K562 (cell line): ENCODE data around the gene SLC4A9. TPM values are rescaled to one million over a fixed set of nuclear protein-coding genes. Genes with fewer than 3 reads are reported as not detected.

Experiments
- ATAC-seq: fragments of 200-7000 bp; cut with Tn5 transposase; 3 replicates; pipeline ENCODE4 v1.9.1; 2020; ENCODE audit warnings: moderate library complexity
- BruUV-seq: library from RNA; stranded (reverse); fragments of 400-500 nt; replicated peaks from 2 replicates; lab custom pipeline; 2021; lab: Mats Ljungman, UMichigan
- CTCF ChIA-PET: fragments of 300-600 bp; formaldehyde crosslinking; extraction: SDS; loops from one replicate; lab custom pipeline; 2021; ENCODE audit warnings: low intra/inter-chr PET ratio; lab: Yijun Ruan, JAX
- POLR2A ChIA-PET: fragments of 300-600, 350-650 bp; sonication (Branson Sonifier 250); formaldehyde crosslinking; extraction: SDS; loops from one replicate; lab custom pipeline; 2021; ENCODE audit warnings: antibody characterized with exemption, inconsistent platforms; lab: Yijun Ruan, JAX
- DNase-seq, 4 experiments: peaks; one replicate each; pipeline versions ENCODE4 v3.0.0 to v3.0.0-alpha.2; 2011 to 2018; ENCODE audit warnings: low spot score in 3 of 4, mixed read lengths in 3 of 4; ENCODE audit errors: extremely low read depth in 1 of 4
- FAIRE-seq: peaks from 2 replicates; lab custom pipeline; 2011; peaks lifted over from hg19 to GRCh38; lab: Jason Lieb, UNC
- H2AFZ ChIP-seq: 2 replicates; pipeline ENCODE4 v1.6.0; 2011; ENCODE audit warnings: low read depth, low read length, control low read depth, inconsistent platforms
- H3K27ac ChIP-seq: fragments of 200-600 bp; 3 replicates; pipeline ENCODE4 v1.8.0; 2011; ENCODE audit warnings: low read depth, mild to moderate bottlenecking, control low read depth, inconsistent platforms, low read length, moderate library complexity, mixed read lengths; ENCODE audit errors: extremely low read depth
- H3K27me3 ChIP-seq, 2 experiments: fragments of 300-600 bp in 1 of 2; 2 replicates in 1 of 2; 3 replicates in 1 of 2; pipeline versions ENCODE4 v1.6.0 to v1.8.0; 2011; ENCODE audit warnings: inconsistent platforms in 2 of 2, low read length in 2 of 2, mild to moderate bottlenecking in 1 of 2, mixed read lengths in 1 of 2, moderate library complexity in 1 of 2; ENCODE audit not compliant: control insufficient read depth in 2 of 2, insufficient read depth in 2 of 2
- H3K36me3 ChIP-seq: fragments of 300-600 bp; 3 replicates; pipeline ENCODE4 v1.8.0; 2011; ENCODE audit warnings: mild to moderate bottlenecking, low read length, inconsistent platforms; ENCODE audit not compliant: control insufficient read depth, insufficient read depth
- H3K4me1 ChIP-seq, 2 experiments: fragments of 200-600 bp in 1 of 2; replicated peaks in 1 of 2; 2 replicates in 1 of 2; 3 replicates in 1 of 2; pipeline versions ENCODE4 v1.5.1 to v1.8.0; 2011; ENCODE audit warnings: inconsistent platforms in 2 of 2, low read length in 2 of 2, mild to moderate bottlenecking in 1 of 2, mixed read lengths in 1 of 2, moderate library complexity in 1 of 2; ENCODE audit not compliant: control insufficient read depth in 2 of 2, insufficient read depth in 2 of 2
- H3K4me2 ChIP-seq: 2 replicates; pipeline ENCODE4 v1.6.1; 2011; ENCODE audit warnings: low read length, control low read depth, inconsistent platforms, mixed read lengths; ENCODE audit not compliant: insufficient read depth
- H3K4me3 ChIP-seq: fragments of 200-600 bp; sonication (generic), shearing (Covaris generic); 2 replicates; pipeline ENCODE4 v1.5.1; 2016; ENCODE audit warnings: control low read depth, inconsistent platforms
- H3K79me2 ChIP-seq: fragments of 200-600 bp; 3 replicates; pipeline ENCODE4 v1.8.0; 2011; ENCODE audit warnings: low read length, inconsistent platforms; ENCODE audit not compliant: control insufficient read depth, insufficient read depth
- H3K9ac ChIP-seq, 2 experiments: 2 replicates each; pipeline versions ENCODE4 v1.6.0 to v1.6.1; 2011; ENCODE audit warnings: low read depth in 2 of 2, low read length in 2 of 2, control low read depth in 1 of 2, inconsistent platforms in 1 of 2, mild to moderate bottlenecking in 1 of 2, mixed read lengths in 1 of 2; ENCODE audit not compliant: insufficient read depth in 1 of 2
- H3K9me1 ChIP-seq: one replicate; pipeline ENCODE4 v1.6.0; 2011; ENCODE audit warnings: inconsistent platforms, mild to moderate bottlenecking, low read length, moderate library complexity; ENCODE audit not compliant: control insufficient read depth, insufficient read depth
- H3K9me3 ChIP-seq: replicated peaks from 2 replicates; pipeline ENCODE4 v1.5.1; 2011; ENCODE audit warnings: low read depth, low read length, inconsistent platforms; ENCODE audit not compliant: control insufficient read depth, insufficient read depth
- H4K20me1 ChIP-seq: replicated peaks from 2 replicates; pipeline ENCODE4 v1.6.1; 2011; ENCODE audit warnings: low read length, inconsistent platforms, mixed read lengths; ENCODE audit not compliant: control insufficient read depth, insufficient read depth
- CTCF ChIP-seq, 3 experiments: IDR thresholded peaks in 2 of 3; conservative IDR thresholded peaks in 1 of 3; 2 replicates each; pipeline ENCODE4 v1.5.1; 2011 to 2012; ENCODE audit warnings: low read length in 3 of 3, mild to moderate bottlenecking in 3 of 3, control low read depth in 2 of 3, improper control_type of control experiment in 1 of 3, inconsistent platforms in 1 of 3, low read depth in 1 of 3, mixed read lengths in 1 of 3, moderate library complexity in 1 of 3; ENCODE audit not compliant: insufficient read depth in 2 of 3
- EGR1 ChIP-seq: fragments of 450-650 bp; conservative IDR thresholded peaks from 2 replicates; pipeline ENCODE4 v1.6.1; 2017; ENCODE audit warnings: mild to moderate bottlenecking
- RAD21 ChIP-seq, 2 experiments: fragments of 250-450 bp in 1 of 2; fragments of 450-650 bp in 1 of 2; sonication (Bioruptor Pico) in 1 of 2; formaldehyde crosslinking in 1 of 2; IDR thresholded peaks in 1 of 2; conservative IDR thresholded peaks in 1 of 2; 2 replicates each; pipeline versions ENCODE4 v1.4.0 to v1.8.0; 2020 to 2022; ENCODE audit warnings: mild to moderate bottlenecking in 2 of 2, moderate library complexity in 1 of 2
- ZBTB7A ChIP-seq: IDR thresholded peaks from 2 replicates; pipeline ENCODE4 v1.6.1; 2011; ENCODE audit warnings: low read depth, mild to moderate bottlenecking, low read length, moderate library complexity, borderline replicate concordance; ENCODE audit not compliant: control insufficient read depth
- ZKSCAN1 ChIP-seq: fragments of 150-350 bp; IDR thresholded peaks from 2 replicates; pipeline ENCODE4 v1.6.1; 2016; ENCODE audit warnings: low read depth, low read length
- WGBS: fragments of 100-300 bp; shearing (Covaris generic); methylation state at CpG from one replicate; pipeline ENCODE4 v1.1.6; 2016; ENCODE audit warnings: low coverage, mixed read lengths; ENCODE audit not compliant: insufficient coverage; ENCODE audit errors: missing lambda C conversion rate; 5-methylcytosine and 5-hydroxymethylcytosine counted together
- in situ Hi-C: fragments of 300-500 bp; cut with MboI; formaldehyde crosslinking; loops from 4 replicates; pipeline ENCODE4 v1.15.0; 2018; ENCODE audit warnings: inconsistent platforms, mixed read lengths
- intact Hi-C: fragments of 100-400 bp; cut with micrococcal nuclease; formaldehyde crosslinking; loops from 2 replicates; pipeline ENCODE4 v1.14.2; 2022
- polyA plus RNA-seq, 8 experiments: library from polyadenylated mRNA; depleted of rRNA in 4 of 8; stranded (reverse) in 5 of 8; unstranded in 3 of 8; fragments of >200 nt; fragmentation: Nextera tagmentation in 2 of 8; fragmentation: Illumina TruSeq in 1 of 8; extraction: Ambion mirVana in 2 of 8; extraction: Trizol in 1 of 8; gene quantifications; 2 replicates each; pipeline versions ENCODE4 v1.2.1 to v1.2.3, GENCODE V29; 2011 to 2014; ENCODE audit warnings: inconsistent platforms in 1 of 8, missing spikeins in 1 of 8
- total RNA-seq, 7 experiments: library from RNA; depleted of rRNA in 6 of 7; stranded (reverse); fragments of >200 nt in 6 of 7; fragmentation: Illumina TruSeq in 2 of 7; extraction: Trizol in 2 of 7; gene quantifications; 2 replicates each; pipeline versions ENCODE4 v1.2.1 to v1.2.3, GENCODE V29; 2011 to 2021; ENCODE audit warnings: low replicate concordance in 1 of 7

The SLC4A9 gene
- total and polyA plus RNA-seq, 9 of the 15 experiments (the other 6 are each of a cell fraction or from before 2014, with no cell fraction given): 0.05 to 0.13 TPM; not detected in 7

DNA sequence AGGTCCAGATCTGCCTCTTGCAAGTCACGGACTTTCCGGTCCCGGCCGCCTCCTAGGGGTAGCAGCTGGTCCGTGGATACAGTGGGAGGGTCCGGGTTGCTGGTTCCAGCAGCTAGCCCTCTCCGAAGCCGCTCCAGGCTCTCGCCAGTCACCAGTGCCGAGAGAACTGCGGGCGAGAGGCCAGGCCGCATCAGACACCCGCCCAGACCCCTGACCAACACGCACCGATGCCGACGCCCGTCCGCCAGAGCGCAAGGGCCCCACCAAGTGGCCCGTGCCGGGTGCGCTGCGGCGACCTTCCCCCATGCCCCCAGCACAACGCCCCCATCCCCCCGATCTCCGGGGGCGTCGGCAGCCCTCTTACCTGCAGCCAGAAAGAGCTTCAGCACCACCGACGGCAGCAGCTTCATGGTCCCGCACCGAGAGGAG is 14.1 kb upstream of the SLC4A9 start:
- Histone ChIP-seq H3K4me3 (peak overlapping the region; percentile 42), H3K36me3 (no peaks in the 10 kb centered on the region), H3K4me2 (peak overlapping the region; percentile 61), H3K4me1 (peaks cover 13 to 23% of the 10 kb centered on the region in 2 experiments; a peak in 4 of 5 replicates), H3K9me3 (no peaks in the 10 kb centered on the region), H3K9me1 (no peaks in the 10 kb centered on the region), H3K27ac (no peak overlapping the region), H3K9ac (peak overlapping the region in 1 of 2 experiments; percentile 88; a peak in 3 of 4 replicates), H2AFZ (peak overlapping the region; percentile 86), H3K79me2 (no peaks in the 10 kb centered on the region), H4K20me1 (no peaks in the 10 kb centered on the region), H3K27me3 (no peaks in the 10 kb centered on the region)
- TF ChIP-seq ZBTB7A (peak; percentile 70; the same call in 1 of the 2 replicates), EGR1 (peak; percentile 53; the same call in 1 of the 2 replicates), CTCF (IDR thresholded peaks at IDR 0.05 in 2 of 3, conservative IDR thresholded peaks at IDR 0.05 in 1 of 3; ENCODE audit: insufficient read depth in 2 of 3, low read depth in 1 of 3, low read length in 3 of 3) (peak in 2 of 3 experiments; percentile 20 to 41; a peak in 3 of 6 replicates), ZKSCAN1 (no peak), RAD21 (CRISPR knock-in tag; conservative IDR thresholded peaks at IDR 0.05 in 1 of 2, IDR thresholded peaks at IDR 0.05 in 1 of 2) (peak in 1 of 2 experiments; percentile 23; a peak in 1 of 4 replicates)
- peak; percentile 25 for ATAC-seq
- no TSS peak for BruUV-seq
- 39% methylated on average over 13 of the region's 35 CpGs for WGBS
- CTCF ChIA-PET: interaction anchor here (0.8 kb wide), 1 partner anchor 99 kb away, joined by 3 read pairs; no protein-coding TSS in a partner anchor
- POLR2A ChIA-PET: interaction anchor here (0.6 to 2.8 kb wide), 12 partner anchors 9 to 374 kb away, joined by 3 to 19 read pairs (median 4); partner anchors contain the start of gene PFDN1
- in situ Hi-C loops (no loop called here), intact Hi-C loops (loop anchor here (1.0 to 2.0 kb wide), 2 partner anchors 102 to 171 kb away; partner anchors contain the start of gene CYSTM1)
- peak in 3 of 4 experiments; percentile 36 to 63 (median 62) for DNase-seq
- no peak for FAIRE-seq
